Small intestine (tissue), 7 donors: Measurements from ENCODE around the gene EXOC3. TPM values are rescaled to one million over a fixed set of nuclear protein-coding genes. Genes with fewer than 3 reads are reported as not detected.
A peak's percentile ranks its signal among the peaks of the same experiment; 100 is the strongest.
"Not testable (repeated sequence)": the region's sequence is repeated elsewhere in the genome, so short reads cannot be mapped to it uniquely, and the experiment has no call there.

Source experiments
- DNase-seq, 2 donors: peaks; one replicate each; pipeline versions ENCODE4 v3.0.0 to v3.0.0-alpha.2; 2013
- FAIRE-seq: peaks from 2 replicates; lab custom pipeline; 2012; peaks lifted over from hg19 to GRCh38; lab: Jason Lieb, UNC
- H3K27ac ChIP-seq, 3 donors: one replicate each; pipeline ENCODE4 v1.5.1; 2013; ENCODE audit warnings: low read length in 2 of 3, mild to moderate bottlenecking in 2 of 3, control low read depth in 1 of 3, inconsistent platforms in 1 of 3, low read depth in 1 of 3, moderate library complexity in 1 of 3
- H3K27me3 ChIP-seq, 3 donors: one replicate each; pipeline ENCODE4 v1.6.1; 2013; ENCODE audit warnings: low read length in 3 of 3, inconsistent platforms in 1 of 3; ENCODE audit not compliant: control insufficient read depth in 3 of 3, insufficient read depth in 3 of 3
- H3K36me3 ChIP-seq, 3 donors: one replicate each; pipeline ENCODE4 v1.6.1; 2013; ENCODE audit warnings: low read length in 3 of 3, inconsistent platforms in 1 of 3, low read depth in 1 of 3, mild to moderate bottlenecking in 1 of 3, moderate library complexity in 1 of 3; ENCODE audit not compliant: control insufficient read depth in 3 of 3, insufficient read depth in 2 of 3
- H3K4me1 ChIP-seq, 3 donors: one replicate each; pipeline ENCODE4 v1.6.1; 2013; ENCODE audit warnings: low read length in 2 of 3, inconsistent platforms in 1 of 3, low read depth in 1 of 3, mild to moderate bottlenecking in 1 of 3, moderate library complexity in 1 of 3; ENCODE audit not compliant: control insufficient read depth in 3 of 3, insufficient read depth in 2 of 3
- H3K4me3 ChIP-seq, 3 donors: one replicate each; pipeline ENCODE4 v1.5.1; 2013; ENCODE audit warnings: low read length in 3 of 3, control low read depth in 1 of 3, inconsistent platforms in 1 of 3, low read depth in 1 of 3, mild to moderate bottlenecking in 1 of 3, moderate library complexity in 1 of 3
- H3K9me3 ChIP-seq, 2 donors: one replicate each; pipeline ENCODE4 v1.6.1; 2013; ENCODE audit warnings: low read depth in 1 of 2, low read length in 1 of 2; ENCODE audit not compliant: control insufficient read depth in 2 of 2, insufficient read depth in 1 of 2
- WGBS, 3 donors: extraction: QIAGEN DNeasy Blood & Tissue Kit; methylation state at CpG; one replicate each; pipeline ENCODE4 v1.1.7; 2013; 5-methylcytosine and 5-hydroxymethylcytosine counted together
- polyA plus RNA-seq, 4 donors: library from polyadenylated mRNA; stranded (reverse) in 3 of 4; unstranded in 1 of 4; fragments of 200-250 nt in 3 of 4; fragments of 120-200 nt in 1 of 4; gene quantifications; one replicate each; pipeline versions ENCODE4 v1.2.1 to v1.2.3, GENCODE V29; 2013
- donor health status: healthy with polysubstance abuse.
- donor health status: control.
- donor health status: control.
- donor health status: Bipolar disorder and iron deficiency.
- donor health status: healthy.

EXOC3 gene
- polyA plus RNA-seq, 4 donors, result 47.2 to 85.7 (median 64.4) TPM

DNA sequence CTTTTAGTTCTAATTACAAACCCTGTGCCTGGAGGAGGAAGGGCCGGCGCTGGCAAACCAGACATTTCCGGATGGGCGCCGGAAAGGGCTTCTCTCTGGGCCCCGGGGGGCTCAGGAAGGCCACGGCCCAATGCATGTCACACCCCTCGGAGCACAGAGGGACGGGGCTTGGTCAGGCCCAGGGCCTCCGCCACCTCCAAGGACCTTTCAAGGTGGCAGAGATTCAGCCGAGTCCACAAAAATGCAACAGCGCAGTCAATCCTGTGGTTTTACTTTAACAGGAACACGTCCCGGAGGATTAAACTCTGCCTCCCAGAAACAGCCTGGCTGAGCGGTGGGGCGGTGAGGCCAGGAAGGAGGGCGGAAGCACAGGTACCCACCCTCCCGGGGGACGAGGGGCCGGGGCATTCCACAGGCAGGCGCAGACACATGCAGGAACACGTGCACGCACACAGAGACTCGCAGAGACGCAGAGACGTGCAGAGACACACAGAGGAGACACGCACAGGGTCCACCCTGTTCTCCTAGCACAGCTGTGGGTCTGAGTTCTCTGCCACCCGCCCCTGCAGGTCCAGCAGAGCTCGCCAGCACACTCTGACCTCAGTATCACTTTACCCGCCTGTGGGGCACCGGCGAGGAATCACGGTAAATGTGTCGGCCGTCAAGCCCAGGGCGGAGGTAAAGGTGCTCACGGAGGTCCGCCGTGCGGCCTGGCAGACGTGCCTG, 58.3 kb downstream of the EXOC3 start:
- DNase-seq (no peak), FAIRE-seq (no peak)
- Histone ChIP-seq H3K27ac (peak overlapping the region in 2 of 3 donors; percentile 25 to 73), H3K36me3 (peaks cover 0 to 75% (median 2%) of the 10 kb centered on the region in 3 donors), H3K9me3 (peaks cover 0 to 9% of the 10 kb centered on the region in 2 donors), H3K4me3 (no peak overlapping the region), H3K4me1 (peaks cover 2 to 53% (median 4%) of the 10 kb centered on the region in 3 donors), H3K27me3 (peaks cover 0 to 3% (median 1%) of the 10 kb centered on the region in 3 donors)
- 80 to 86% (median 81%) methylated on average over 39 to 41 of the region's 41 CpGs for WGBS, 3 donors

DNA sequence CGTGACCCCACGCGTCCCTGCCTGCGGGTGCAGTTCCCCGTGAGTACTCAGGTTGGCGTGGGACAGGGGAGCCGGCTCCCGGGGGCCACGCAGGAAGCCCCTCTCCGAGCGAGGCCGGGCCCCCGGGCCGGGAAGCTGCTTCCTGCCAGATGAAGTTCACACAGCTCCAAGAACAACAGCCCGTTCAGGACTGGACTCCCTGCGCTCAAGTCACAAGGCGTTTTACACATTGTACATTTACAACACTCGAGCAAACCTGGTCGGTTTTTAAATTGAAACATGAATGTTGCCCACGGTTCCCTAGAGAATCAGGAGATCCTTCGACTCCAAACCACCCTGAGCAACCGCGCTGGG, 58.8 kb downstream of the EXOC3 start:
- Histone ChIP-seq H3K27me3 (peaks cover 0 to 3% (median 0%) of the 10 kb centered on the region in 3 donors), H3K27ac (no peak overlapping the region), H3K4me1 (peaks cover 2 to 58% (median 4%) of the 10 kb centered on the region in 3 donors), H3K4me3 (no peak overlapping the region), H3K9me3 (peaks cover 0 to 11% of the 10 kb centered on the region in 2 donors), H3K36me3 (peaks cover 0 to 73% (median 2%) of the 10 kb centered on the region in 3 donors)
- 44 to 82% (median 65%) methylated on average over 22 to 23 of the region's 23 CpGs for WGBS, 3 donors
- no peak for FAIRE-seq
- no peak for DNase-seq

DNA sequence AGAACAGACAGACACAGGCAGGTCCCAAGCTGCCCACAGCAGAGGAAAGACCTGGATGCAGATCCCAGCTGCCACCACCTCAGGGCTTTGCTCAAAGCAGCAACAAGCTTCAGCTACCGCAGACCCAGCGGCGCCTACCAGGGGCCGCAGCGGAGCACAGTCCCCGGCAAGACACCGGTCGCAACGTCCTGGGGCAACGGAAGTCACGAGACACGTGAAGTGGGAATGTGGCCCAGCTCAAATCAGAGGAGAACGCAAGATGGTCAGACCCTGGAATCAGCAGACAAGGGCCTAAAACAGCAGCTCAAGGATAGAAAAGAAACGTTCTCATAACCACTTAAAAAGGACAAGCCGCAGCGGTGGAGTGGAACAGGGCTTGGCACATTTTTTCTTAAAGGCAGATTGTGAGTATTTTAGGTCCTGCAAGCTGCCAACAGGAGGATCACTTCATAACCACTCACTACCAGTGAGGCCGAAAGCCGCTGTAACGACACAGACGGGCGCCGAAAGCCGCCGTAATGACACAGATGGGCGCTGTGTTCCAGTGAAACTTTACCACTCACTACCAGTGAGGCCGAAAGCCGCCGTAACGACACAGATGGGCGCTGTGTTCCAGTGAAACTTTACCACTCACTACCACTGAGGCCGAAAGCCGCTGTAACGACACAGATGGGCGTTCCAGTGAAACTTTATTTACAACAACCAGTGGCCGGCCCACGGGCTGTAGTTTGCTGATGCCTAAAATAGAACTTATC, 59.5 kb downstream of the EXOC3 start:
- peaks cover 0 to 3% (median 0%) of the 10 kb centered on the region in 3 donors for H3K27me3 ChIP-seq
- WGBS, 3 donors, result 81 to 86% (median 85%) methylated on average over 36 of the region's 36 CpGs

DNA sequence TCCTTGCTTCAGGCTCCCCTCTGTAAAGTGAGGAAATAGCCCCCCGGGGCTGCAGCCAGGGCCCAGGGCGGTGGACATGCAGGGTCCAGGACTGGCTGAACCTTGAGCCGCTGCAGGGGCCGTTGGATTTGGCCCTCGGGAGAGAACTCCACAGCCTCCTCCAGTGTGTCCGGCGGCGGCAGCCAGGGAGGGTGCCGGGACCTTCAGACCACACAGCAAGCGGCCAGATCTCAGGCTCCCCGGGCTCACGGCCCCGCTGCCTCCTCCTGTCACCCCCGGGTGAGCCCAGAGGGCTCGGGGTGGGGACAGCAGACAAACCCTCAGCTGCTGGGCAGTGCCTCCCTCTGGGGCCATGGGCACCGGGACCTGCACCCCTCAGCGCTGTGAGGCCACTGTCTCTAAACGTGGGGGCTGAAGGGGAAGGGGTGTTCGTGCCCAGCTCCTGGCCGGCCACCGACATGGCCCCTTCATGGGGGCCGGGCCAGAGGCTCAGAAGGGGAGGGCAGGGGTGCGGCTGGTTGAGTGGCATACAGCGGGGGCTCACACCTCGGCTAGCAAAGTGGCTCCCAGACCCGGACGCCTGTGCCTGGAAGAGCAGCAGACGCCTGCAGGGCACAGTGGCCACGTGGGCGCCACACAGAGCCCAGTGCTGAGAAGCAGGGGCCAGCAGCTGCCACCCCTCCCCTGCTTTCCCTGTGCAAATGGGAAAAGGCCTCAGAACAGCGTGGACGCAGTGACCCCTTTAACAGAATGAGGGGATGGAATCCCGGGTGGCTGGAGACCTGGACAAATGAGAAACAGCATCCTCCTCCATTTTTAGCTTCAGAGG, 61.6 kb downstream of the EXOC3 start:
- Histone ChIP-seq H3K4me1 (peaks cover 0 to 36% (median 0%) of the 10 kb centered on the region in 3 donors), H3K4me3 (no peak overlapping the region), H3K27ac (peak overlapping the region in 1 of 3 donors; percentile 4), H3K9me3 (peaks cover 0 to 18% of the 10 kb centered on the region in 2 donors), H3K27me3 (peaks cover 0 to 3% (median 0%) of the 10 kb centered on the region in 3 donors), H3K36me3 (peaks cover 0 to 65% (median 2%) of the 10 kb centered on the region in 3 donors)
- no peak for FAIRE-seq
- WGBS, 3 donors, result 76 to 84% (median 79%) methylated on average over 30 to 33 of the region's 33 CpGs
- DNase-seq, result no peak

More for the DNA sequence above, 59.5 kb downstream of the EXOC3 start:
- DNase-seq, result no peak
- Histone ChIP-seq H3K9me3 (peaks cover 0 to 14% of the 10 kb centered on the region in 2 donors), H3K4me1 (peaks cover 0 to 53% (median 4%) of the 10 kb centered on the region in 3 donors), H3K4me3 (no peak overlapping the region), H3K27ac (no peak overlapping the region), H3K36me3 (peaks cover 0 to 68% (median 2%) of the 10 kb centered on the region in 3 donors)
- no peak for FAIRE-seq

DNA sequence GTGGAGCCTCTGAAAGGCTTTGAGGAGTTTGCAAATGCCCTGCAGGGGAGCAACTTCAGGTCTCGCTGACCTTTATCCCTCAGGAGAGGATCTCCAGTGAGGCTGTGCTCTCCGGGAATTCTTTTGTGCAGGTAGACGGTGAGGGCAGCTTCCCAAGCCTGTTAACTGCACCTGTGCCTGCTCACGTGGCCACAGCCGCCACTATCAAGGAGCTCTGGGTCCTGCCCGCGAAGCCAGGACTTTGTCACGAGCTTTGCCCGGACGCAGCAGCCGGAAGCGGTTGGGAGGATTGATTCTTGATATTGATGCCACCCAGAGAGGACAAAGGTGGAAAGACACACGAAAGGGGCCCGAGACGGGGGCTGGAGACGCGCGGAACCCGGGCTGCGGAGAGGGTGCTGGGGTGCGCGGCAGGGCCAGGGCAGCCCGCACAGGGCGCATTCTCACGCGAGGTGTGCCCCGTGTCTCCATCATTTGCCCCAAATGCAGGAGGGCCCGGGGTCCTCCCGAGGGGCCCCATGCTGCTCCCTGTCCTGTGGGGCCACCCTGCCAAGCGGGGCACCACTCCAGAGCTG, 63.1 kb downstream of the EXOC3 start:
- Histone ChIP-seq H3K36me3 (peaks cover 0 to 68% (median 2%) of the 10 kb centered on the region in 3 donors), H3K27ac (peak overlapping the region; percentile 70 to 85 (median 82)), H3K4me3 (peak overlapping the region in 2 of 3 donors; percentile 5 to 14), H3K9me3 (peaks cover 0 to 18% of the 10 kb centered on the region in 2 donors), H3K27me3 (peaks cover 0 to 3% (median 0%) of the 10 kb centered on the region in 3 donors), H3K4me1 (peaks cover 0 to 21% (median 0%) of the 10 kb centered on the region in 3 donors)
- peak; percentile 93 to 95 for DNase-seq
- FAIRE-seq, result no peak
- WGBS, 3 donors, result 27 to 51% (median 36%) methylated on average over 29 to 30 of the region's 30 CpGs

DNA sequence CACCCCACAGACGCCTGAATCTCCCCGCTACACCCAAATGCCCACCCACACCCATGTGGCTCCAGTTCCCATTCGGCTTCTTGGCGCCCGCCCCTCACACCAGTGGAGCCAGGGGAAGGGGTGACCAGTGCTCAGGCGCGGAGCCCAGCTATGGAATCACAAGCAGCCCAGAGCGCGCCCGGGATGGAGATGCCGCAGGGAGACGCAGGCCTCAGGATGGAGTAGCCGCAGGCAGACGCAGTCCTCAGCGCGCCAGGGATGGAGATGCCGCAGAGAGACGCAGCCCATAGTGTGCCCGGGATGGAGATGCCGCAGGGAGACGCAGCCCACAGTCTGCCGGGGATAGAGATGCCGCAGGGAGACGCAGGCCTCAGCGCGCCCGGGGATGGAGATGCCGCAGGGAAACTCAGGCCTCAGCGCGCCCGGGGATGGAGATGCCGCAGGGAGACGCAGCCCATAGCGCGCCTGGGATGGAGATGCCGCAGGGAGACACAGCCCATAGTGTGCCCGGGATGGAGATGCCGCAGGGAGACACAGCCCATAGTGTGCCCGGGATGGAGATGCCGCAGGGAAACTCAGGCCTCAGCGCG, 65.1 kb downstream of the EXOC3 start:
- H3K36me3 ChIP-seq, result peaks cover 0 to 62% (median 4%) of the 10 kb centered on the region in 3 donors
- H3K27ac ChIP-seq, FAIRE-seq, H3K27me3 ChIP-seq, H3K4me3 ChIP-seq, H3K9me3 ChIP-seq, DNase-seq: not testable (repeated sequence)
- WGBS, 3 donors, result 97 to 98% (median 97%) methylated on average over 42 of the region's 42 CpGs
- H3K4me1 ChIP-seq, result peaks cover 0 to 14% (median 0%) of the 10 kb centered on the region in 3 donors

DNA sequence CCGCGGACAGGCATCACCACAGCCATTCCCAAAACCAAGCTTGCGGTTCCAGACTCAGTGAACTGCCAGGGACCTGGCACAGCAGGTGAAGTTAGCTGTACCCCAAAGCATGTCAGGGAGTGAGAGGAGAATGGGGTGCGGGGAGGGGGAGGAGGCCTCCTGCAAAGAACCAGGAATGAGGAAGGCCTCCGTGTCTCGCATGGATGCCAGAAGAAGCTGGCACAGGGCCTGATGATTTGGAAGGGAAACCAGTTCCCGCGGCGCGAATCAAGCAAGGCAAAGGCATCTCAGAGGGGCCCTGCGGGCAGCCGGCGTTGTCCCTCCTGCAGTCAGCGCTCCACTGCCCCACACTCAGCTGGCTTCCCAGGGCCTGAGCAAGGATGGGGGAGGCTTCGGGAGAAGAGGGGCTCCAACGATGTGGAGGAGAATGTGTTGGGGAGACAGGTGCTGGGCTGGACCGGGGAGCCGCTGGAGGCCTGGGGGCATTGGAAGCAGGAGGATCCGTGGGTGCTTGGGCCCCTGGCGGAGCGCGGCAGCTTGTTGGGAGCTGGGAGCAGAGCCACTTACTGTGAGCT, 66.7 kb downstream of the EXOC3 start:
- peaks cover 0 to 9% of the 10 kb centered on the region in 2 donors for H3K9me3 ChIP-seq
- H3K27ac ChIP-seq, result no peak overlapping the region
- DNase-seq, result no peak
- no peaks in the 10 kb centered on the region for H3K27me3 ChIP-seq
- no peak overlapping the region for H3K4me3 ChIP-seq
- peaks cover 0 to 26% (median 0%) of the 10 kb centered on the region in 3 donors for H3K4me1 ChIP-seq
- H3K36me3 ChIP-seq, result peaks cover 0 to 60% (median 4%) of the 10 kb centered on the region in 3 donors
- FAIRE-seq, result no peak
- WGBS, 3 donors, result 70 to 79% (median 75%) methylated on average over 22 of the region's 22 CpGs
